Ascending aorta (tissue), 2 donors: ENCODE data around the gene SLC2A13. TPM values are rescaled to one million over a fixed set of nuclear protein-coding genes. Genes with fewer than 3 reads are reported as not detected.
"Not testable (repeated sequence)": the region's sequence is repeated elsewhere in the genome, so short reads cannot be mapped to it uniquely, and the experiment has no call there.

Experiments
- DNase-seq, 2 donors: peaks; one replicate each; pipeline ENCODE4 v3.0.0-alpha.2; 2019; ENCODE audit warnings: low spot score in 2 of 2
- H3K27ac ChIP-seq, 2 donors: fragments of 200-600 bp; sonication (generic); one replicate each; pipeline ENCODE4 v1.5.1; 2016 to 2017; ENCODE audit warnings: mild to moderate bottlenecking in 1 of 2
- H3K27me3 ChIP-seq: fragments of 200-600 bp; sonication (generic); one replicate; pipeline ENCODE4 v1.5.1; 2017
- H3K36me3 ChIP-seq, 2 donors: fragments of 200-600 bp; sonication (generic); one replicate each; pipeline ENCODE4 v1.5.1; 2016
- H3K4me1 ChIP-seq, 2 donors: fragments of 200-600 bp; sonication (generic); one replicate each; pipeline ENCODE4 v1.5.1; 2016 to 2017; ENCODE audit warnings: mild to moderate bottlenecking in 1 of 2
- H3K4me3 ChIP-seq, 2 donors: fragments of 200-600 bp; sonication (generic); one replicate each; pipeline ENCODE4 v1.5.1; 2016 to 2017; ENCODE audit warnings: mild to moderate bottlenecking in 1 of 2
- H3K9me3 ChIP-seq, 2 donors: fragments of 200-600 bp; sonication (generic); one replicate each; pipeline ENCODE4 v1.5.1; 2016
- CTCF ChIP-seq, 3 experiments: fragments of 200-600 bp in 2 of 3; fragments of 450-650 bp in 1 of 3; sonication (generic) in 2 of 3; IDR thresholded peaks; one replicate each; pipeline ENCODE4 v1.5.1; 2016 to 2019; ENCODE audit warnings: antibody characterized with exemption in 3 of 3, mild to moderate bottlenecking in 1 of 3, moderate library complexity in 1 of 3
- intact Hi-C: fragments of 100-400 bp; cut with DNase I; formaldehyde crosslinking; loops from one replicate; pipeline ENCODE4 v1.15.1; 2023
- total RNA-seq: library from RNA; depleted of rRNA; stranded (reverse); fragments of >200 nt; gene quantifications from one replicate; pipeline ENCODE4 v1.1.0, GENCODE V29; 2016

SLC2A13 gene
- total RNA-seq, 1 donor from 2014 or later = 23.5 TPM

GRCh38 chr12:40031965-40032364 lies 73.9 kb downstream of the SLC2A13 start:
- Histone ChIP-seq H3K4me3 (no peak overlapping the region), H3K36me3 (no peaks in the 10 kb centered on the region), H3K27ac (no peak overlapping the region), H3K9me3 (no peaks in the 10 kb centered on the region), H3K27me3 (no peaks in the 10 kb centered on the region), H3K4me1 (no peaks in the 10 kb centered on the region)
- TF ChIP-seq CTCF (IDR thresholded peaks at IDR 0.05) = no peak
- intact Hi-C loops = no loop called here
- no peak for DNase-seq

GRCh38 chr12:40030970-40031369 lies 74.9 kb downstream of the SLC2A13 start:
- not testable (repeated sequence) for DNase-seq

GRCh38 chr12:40028296-40028695 lies 77.6 kb downstream of the SLC2A13 start:
- no peaks in the 10 kb centered on the region for H3K36me3 ChIP-seq
- no peak for DNase-seq
- TF ChIP-seq CTCF (IDR thresholded peaks at IDR 0.05) = no peak
- H3K27me3 ChIP-seq = no peaks in the 10 kb centered on the region
- H3K4me3 ChIP-seq = no peak overlapping the region
- H3K9me3 ChIP-seq = no peaks in the 10 kb centered on the region
- no peaks in the 10 kb centered on the region for H3K4me1 ChIP-seq
- no peak overlapping the region for H3K27ac ChIP-seq
- intact Hi-C loops = no loop called here

More at GRCh38 chr12:40030970-40031369, 74.9 kb downstream of the SLC2A13 start:
- H3K4me1 ChIP-seq, H3K36me3 ChIP-seq, H3K27me3 ChIP-seq, H3K9me3 ChIP-seq, H3K4me3 ChIP-seq, intact Hi-C loops, H3K27ac ChIP-seq: not testable (repeated sequence)

GRCh38 chr12:40022850-40023249 lies 83.0 kb downstream of the SLC2A13 start:
- intact Hi-C loops = no loop called here
- Histone ChIP-seq H3K9me3 (no peaks in the 10 kb centered on the region), H3K4me1 (no peaks in the 10 kb centered on the region), H3K27ac (no peak overlapping the region), H3K27me3 (no peaks in the 10 kb centered on the region), H3K4me3 (no peak overlapping the region), H3K36me3 (no peaks in the 10 kb centered on the region)
- no peak for DNase-seq
- TF ChIP-seq CTCF (IDR thresholded peaks at IDR 0.05) = no peak

- intact Hi-C loops = no loop called here
- H3K27me3 ChIP-seq = no peaks in the 10 kb centered on the region
- TF ChIP-seq CTCF (IDR thresholded peaks at IDR 0.05) = no peak
- DNase-seq = no peak
- no peaks in the 10 kb centered on the region for H3K9me3 ChIP-seq
- no peaks in the 10 kb centered on the region for H3K4me1 ChIP-seq
- no peak overlapping the region for H3K4me3 ChIP-seq
- H3K36me3 ChIP-seq = no peaks in the 10 kb centered on the region
- no peak overlapping the region for H3K27ac ChIP-seq
Observed at GRCh38 chr12:40020261-40020691, 85.6 kb downstream of the SLC2A13 start.

- H3K4me1 ChIP-seq = no peaks in the 10 kb centered on the region
- intact Hi-C loops = no loop called here
- no peak for DNase-seq
- no peaks in the 10 kb centered on the region for H3K9me3 ChIP-seq
- no peak overlapping the region for H3K27ac ChIP-seq
- no peak overlapping the region for H3K4me3 ChIP-seq
- H3K36me3 ChIP-seq = no peaks in the 10 kb centered on the region
- no peaks in the 10 kb centered on the region for H3K27me3 ChIP-seq
- no peak for TF ChIP-seq CTCF (IDR thresholded peaks at IDR 0.05)
Observed at GRCh38 chr12:40017488-40017887, 88.4 kb downstream of the SLC2A13 start.
